OCI-LY1 (cell line): Measurements from ENCODE around the gene CHST3.
"Not testable (repeated sequence)": the region's sequence is repeated elsewhere in the genome, so short reads cannot be mapped to it uniquely, and the experiment has no call there.

Experiments
- CTCF ChIP-seq: fragments of 200-600 bp; sonication (generic), shearing (Covaris generic); IDR thresholded peaks from 2 replicates; pipeline ENCODE4 v1.5.1; 2017; ENCODE audit warnings: mild to moderate bottlenecking, antibody characterized with exemption, low read length, moderate library complexity, mixed read lengths
- EZH2 ChIP-seq: fragments of 200-600 bp; sonication (generic), shearing (Covaris generic); IDR thresholded peaks from 2 replicates; pipeline ENCODE4 v1.8.0; 2017; ENCODE audit warnings: borderline replicate concordance, mixed run types, mild to moderate bottlenecking, antibody characterized with exemption, low read length, moderate library complexity, mixed read lengths

GRCh38 chr10:71967958-71968357 is 3.8 kb downstream of the CHST3 start:
- not testable (repeated sequence) for TF ChIP-seq CTCF, EZH2
